Measurements from ENCODE around the gene TSC22D4.
A peak's percentile ranks its signal among the peaks of the same experiment; 100 is the strongest.

The TSC22D4 gene

GRCh38 chr7:100428199-100428966, 50.6 kb downstream of the TSC22D4 start, which contains the start of gene ZCWPW1:
Gene ZCWPW1 (minus strand): TSS chr7:100428703. CDS start chr7:100420649, 8,054 bp downstream.
- Mint-ChIP-seq H3K36me3 (ENCODE audit: low read depth) (peaks cover 50% of the 10 kb centered on the region), H3K27ac (peak within 1 kb of the TSS; percentile 97), H3K4me3 (peak within 1 kb of the TSS; percentile 94), H3K4me1 (ENCODE audit: low read depth) (peaks cover 51% of the 10 kb centered on the region), H3K9me3 (no peaks in the 10 kb centered on the region), H3K27me3 (no peaks in the 10 kb centered on the region)
- intact Hi-C loops (cut with micrococcal nuclease) = loop anchor here (2.0 to 5.0 kb wide), 2 partner anchors 60 to 244 kb away; partner anchors contain the start of gene GNB2

- H3K27ac Mint-ChIP-seq = peak overlapping the region; percentile 97
- H3K9me3 Mint-ChIP-seq = no peaks in the 10 kb centered on the region
- peaks cover 44% of the 10 kb centered on the region for H3K36me3 Mint-ChIP-seq (ENCODE audit: low read depth)
- H3K27me3 Mint-ChIP-seq = no peaks in the 10 kb centered on the region
- intact Hi-C loops (cut with micrococcal nuclease) = loop anchor here (2.0 to 5.0 kb wide), 2 partner anchors 59 to 245 kb away; partner anchors contain the start of gene GNB2
- H3K4me3 Mint-ChIP-seq = peak overlapping the region; percentile 94
- peaks cover 49% of the 10 kb centered on the region for H3K4me1 Mint-ChIP-seq (ENCODE audit: low read depth)
Measured at GRCh38 chr7:100427762-100428198, 51.2 kb downstream of the TSC22D4 start.

- Mint-ChIP-seq H3K9me3 (no peaks in the 10 kb centered on the region), H3K4me3 (no peak overlapping the region), H3K36me3 (ENCODE audit: low read depth) (peaks cover 44% of the 10 kb centered on the region), H3K27me3 (no peaks in the 10 kb centered on the region), H3K4me1 (ENCODE audit: low read depth) (peaks cover 36% of the 10 kb centered on the region), H3K27ac (no peak overlapping the region)
- intact Hi-C loops (cut with micrococcal nuclease) = loop anchor here (5.0 kb wide), 1 partner anchor 246 kb away; the partner anchor contains the start of gene GNB2
Measured at GRCh38 chr7:100426516-100426915, 52.5 kb downstream of the TSC22D4 start.

DNA sequence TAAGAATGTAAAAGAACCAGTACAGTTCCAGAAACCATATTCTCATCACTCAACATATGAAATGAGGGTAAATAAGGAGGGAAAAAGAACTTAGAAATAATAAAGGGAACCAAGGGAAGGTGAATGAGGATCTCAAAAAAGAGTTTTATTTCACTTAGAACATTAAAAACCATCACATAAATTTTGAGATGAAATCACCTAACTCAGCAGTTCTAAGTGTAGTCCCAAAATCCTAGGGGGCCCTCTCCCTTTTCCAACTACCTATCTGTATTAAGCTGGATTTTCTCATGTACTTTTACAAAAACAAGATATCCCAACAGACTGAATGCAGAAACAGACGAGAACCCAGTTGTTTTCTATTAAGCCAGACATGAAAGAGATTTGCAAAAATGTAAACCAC, 53.7 kb downstream of the TSC22D4 start:
- Mint-ChIP-seq H3K4me1 (ENCODE audit: low read depth) (peaks cover 24% of the 10 kb centered on the region), H3K27me3 (no peaks in the 10 kb centered on the region), H3K36me3 (ENCODE audit: low read depth) (peaks cover 42% of the 10 kb centered on the region), H3K9me3 (no peaks in the 10 kb centered on the region), H3K4me3 (no peak overlapping the region), H3K27ac (no peak overlapping the region)
- intact Hi-C loops (cut with micrococcal nuclease) = loop anchor here (5.0 kb wide), 1 partner anchor 247 kb away; the partner anchor contains the start of gene GNB2

DNA sequence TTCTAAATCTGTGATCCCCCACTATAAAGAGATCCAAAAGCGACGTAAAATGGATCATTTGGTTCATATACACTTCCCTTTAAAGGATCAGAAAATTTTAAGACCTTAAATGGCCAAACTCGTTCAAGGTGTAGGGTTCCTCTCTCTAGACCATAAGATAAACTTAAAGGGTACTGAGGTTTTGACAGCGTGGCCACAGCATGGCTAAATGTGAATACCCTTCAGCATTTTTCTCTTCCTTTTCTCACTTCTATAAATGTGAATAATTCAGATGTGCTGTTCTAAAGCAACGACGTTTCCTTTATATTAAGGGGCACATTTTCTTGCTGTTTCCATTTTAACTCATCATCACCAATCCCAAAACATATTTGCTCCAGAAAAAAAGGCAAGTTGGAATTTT, 55.7 kb downstream of the TSC22D4 start:
- Mint-ChIP-seq H3K9me3 (no peaks in the 10 kb centered on the region), H3K27ac (no peak overlapping the region), H3K4me3 (no peak overlapping the region), H3K27me3 (no peaks in the 10 kb centered on the region), H3K36me3 (ENCODE audit: low read depth) (peaks cover 34% of the 10 kb centered on the region), H3K4me1 (ENCODE audit: low read depth) (peaks cover 25% of the 10 kb centered on the region)
- intact Hi-C loops (cut with micrococcal nuclease) = no loop called here

DNA sequence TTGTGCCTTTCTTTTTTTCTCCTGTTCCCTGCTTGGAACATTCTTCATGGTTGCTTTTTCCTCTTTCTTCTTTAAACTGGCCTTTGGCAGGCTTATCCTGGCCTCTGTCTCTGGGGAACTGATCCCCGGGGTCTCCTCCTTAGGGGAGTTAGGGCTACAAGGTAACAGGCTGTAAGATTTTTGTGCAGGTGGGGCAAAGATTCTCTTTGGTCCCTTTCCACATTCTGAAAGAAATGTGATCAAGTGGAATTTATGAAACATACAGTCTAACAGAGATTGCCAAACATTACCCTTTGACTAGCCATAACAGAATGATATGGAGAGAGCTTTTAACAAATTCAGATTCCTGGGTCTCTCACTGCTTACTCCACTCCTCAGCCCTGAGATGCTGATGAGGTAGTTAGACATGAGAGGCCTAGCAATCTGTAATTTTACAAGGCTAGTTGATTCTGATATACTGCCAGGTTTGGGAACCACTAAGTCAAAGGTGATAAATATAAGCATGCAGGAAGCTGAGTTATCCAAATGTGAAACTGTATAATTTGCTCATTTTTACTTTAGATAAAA, 59.3 kb downstream of the TSC22D4 start:
- intact Hi-C loops (cut with micrococcal nuclease) = no loop called here
- H3K4me3 Mint-ChIP-seq = no peak overlapping the region
- peaks cover 13% of the 10 kb centered on the region for H3K4me1 Mint-ChIP-seq (ENCODE audit: low read depth)

DNA sequence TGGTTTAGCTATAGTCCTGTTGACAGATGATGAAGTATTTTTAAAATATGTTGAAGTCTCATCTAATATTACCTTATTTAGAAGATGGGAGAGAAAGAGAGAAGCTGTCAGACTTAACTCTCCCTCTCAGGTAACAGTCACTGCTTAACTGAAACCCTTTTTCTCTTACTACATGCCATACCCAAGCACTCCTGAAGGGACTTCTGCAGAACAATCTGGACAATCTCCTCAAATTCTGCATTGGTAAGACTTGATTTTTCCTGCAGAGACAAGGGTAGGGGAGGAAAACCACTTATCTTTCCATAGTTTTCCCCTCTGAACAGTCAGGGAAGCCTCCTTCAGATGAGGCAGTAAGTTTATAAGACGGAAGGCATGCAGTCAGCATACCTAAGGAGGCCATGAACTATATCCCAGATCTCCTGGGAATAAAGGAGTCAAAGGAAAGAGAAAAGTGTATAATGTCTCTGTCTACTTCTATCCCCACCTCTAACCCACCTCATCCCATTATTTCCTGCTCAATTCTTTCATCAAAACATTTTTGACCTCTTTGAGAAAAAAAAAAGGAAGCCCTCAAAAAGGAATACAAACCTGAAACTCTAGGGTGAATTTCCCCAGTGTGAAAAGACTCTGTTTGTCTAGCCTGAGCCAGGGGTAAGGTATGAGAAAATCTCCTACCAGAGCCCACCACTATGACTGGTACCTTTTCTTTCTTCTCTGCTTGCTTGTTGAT, 59.9 kb downstream of the TSC22D4 start:
- H3K27me3 Mint-ChIP-seq = no peaks in the 10 kb centered on the region
- no peaks in the 10 kb centered on the region for H3K9me3 Mint-ChIP-seq
- intact Hi-C loops (cut with micrococcal nuclease) = no loop called here
- peaks cover 13% of the 10 kb centered on the region for H3K4me1 Mint-ChIP-seq (ENCODE audit: low read depth)
- peak overlapping the region; percentile 65 for H3K27ac Mint-ChIP-seq
- no peak overlapping the region for H3K4me3 Mint-ChIP-seq
- peaks cover 58% of the 10 kb centered on the region for H3K36me3 Mint-ChIP-seq (ENCODE audit: low read depth)

More for the DNA sequence above, 59.3 kb downstream of the TSC22D4 start:
- Mint-ChIP-seq H3K36me3 (ENCODE audit: low read depth) (peaks cover 58% of the 10 kb centered on the region), H3K9me3 (no peaks in the 10 kb centered on the region), H3K27ac (peak overlapping the region; percentile 65), H3K27me3 (no peaks in the 10 kb centered on the region)

All from dendritic cell treated with granulocyte-macrophage colony-stimulating factor and Interleukin-4, amounts not matched to agents 40 ng/mL and 50 ng/mL, for 4 days (primary cell).